Type B pancreatic cell (in vitro differentiated cells): ENCODE data around the gene UNC45A. TPM values are rescaled to one million over a fixed set of nuclear protein-coding genes. Genes with fewer than 3 reads are reported as not detected.

Source experiments
- DNase-seq: peaks from one replicate; pipeline ENCODE4 v3.0.0; 2021; ENCODE audit warnings: mixed read lengths; ENCODE audit not compliant: unreplicated experiment; ENCODE audit errors: extremely low spot score
- H3K27ac Mint-ChIP-seq: 2 replicates; pipeline ENCODE4 v1.8.0; 2021; ENCODE audit warnings: mild to moderate bottlenecking, mixed read lengths
- H3K27me3 Mint-ChIP-seq: 2 replicates; pipeline ENCODE4 v1.8.0; 2021; ENCODE audit warnings: mixed read lengths
- H3K36me3 Mint-ChIP-seq: 2 replicates; pipeline ENCODE4 v1.8.0; 2021; ENCODE audit warnings: mixed read lengths
- H3K4me1 Mint-ChIP-seq: one replicate; pipeline ENCODE4 v1.8.0; 2021; ENCODE audit warnings: mixed read lengths; ENCODE audit not compliant: unreplicated experiment
- H3K4me3 Mint-ChIP-seq: 2 replicates; pipeline ENCODE4 v1.8.0; 2021; ENCODE audit warnings: mild to moderate bottlenecking, mixed read lengths
- H3K9me3 Mint-ChIP-seq: 2 replicates; pipeline ENCODE4 v1.8.0; 2021; ENCODE audit warnings: mixed read lengths
- total RNA-seq: library from RNA; stranded (reverse); gene quantifications from 2 replicates; pipeline ENCODE4 v1.2.1, GENCODE V29; 2021; ENCODE audit warnings: low replicate concordance
- TF ChIP-seq, protein P1 (sequence below): fragments of 200-600 bp; sonication (generic); conservative IDR thresholded peaks from 2 replicates; pipeline ENCODE4 v1.5.0; 2021; ENCODE audit warnings: antibody characterized with exemption, mild to moderate bottlenecking

UNC45A gene
- total RNA-seq, 1 donor from 2014 or later = 78.9 TPM

DNA sequence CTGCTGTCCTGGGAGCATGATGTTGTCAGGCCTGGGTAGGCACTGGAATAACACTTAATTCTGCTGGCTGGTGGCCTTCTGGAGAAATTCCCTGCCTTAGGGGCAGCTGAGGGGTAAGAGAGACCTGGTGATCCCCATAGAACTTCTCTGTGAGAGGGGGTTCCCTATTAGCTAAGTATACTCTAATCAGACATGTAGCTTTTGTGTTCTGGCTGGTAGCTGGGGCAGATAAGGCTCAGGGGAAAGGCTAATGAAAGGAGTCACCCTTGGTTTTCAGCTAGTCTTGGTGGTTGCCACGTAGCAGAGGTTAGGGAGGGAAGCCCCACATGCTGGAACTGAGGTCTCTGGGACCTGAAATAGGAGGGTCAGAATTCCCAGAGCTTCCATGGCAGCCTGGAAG lies 1.8 kb upstream of the UNC45A start:
- Mint-ChIP-seq H3K4me1 (peaks cover 31% of the 10 kb centered on the region), H3K27ac (no peak overlapping the region), H3K4me3 (peak overlapping the region; percentile 97), H3K36me3 (peaks cover 4% of the 10 kb centered on the region), H3K27me3 (no peaks in the 10 kb centered on the region), H3K9me3 (no peaks in the 10 kb centered on the region)
- TF ChIP-seq, protein P1, sequence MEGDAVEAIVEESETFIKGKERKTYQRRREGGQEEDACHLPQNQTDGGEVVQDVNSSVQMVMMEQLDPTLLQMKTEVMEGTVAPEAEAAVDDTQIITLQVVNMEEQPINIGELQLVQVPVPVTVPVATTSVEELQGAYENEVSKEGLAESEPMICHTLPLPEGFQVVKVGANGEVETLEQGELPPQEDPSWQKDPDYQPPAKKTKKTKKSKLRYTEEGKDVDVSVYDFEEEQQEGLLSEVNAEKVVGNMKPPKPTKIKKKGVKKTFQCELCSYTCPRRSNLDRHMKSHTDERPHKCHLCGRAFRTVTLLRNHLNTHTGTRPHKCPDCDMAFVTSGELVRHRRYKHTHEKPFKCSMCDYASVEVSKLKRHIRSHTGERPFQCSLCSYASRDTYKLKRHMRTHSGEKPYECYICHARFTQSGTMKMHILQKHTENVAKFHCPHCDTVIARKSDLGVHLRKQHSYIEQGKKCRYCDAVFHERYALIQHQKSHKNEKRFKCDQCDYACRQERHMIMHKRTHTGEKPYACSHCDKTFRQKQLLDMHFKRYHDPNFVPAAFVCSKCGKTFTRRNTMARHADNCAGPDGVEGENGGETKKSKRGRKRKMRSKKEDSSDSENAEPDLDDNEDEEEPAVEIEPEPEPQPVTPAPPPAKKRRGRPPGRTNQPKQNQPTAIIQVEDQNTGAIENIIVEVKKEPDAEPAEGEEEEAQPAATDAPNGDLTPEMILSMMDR = no peak
- DNase-seq = no peak

DNA sequence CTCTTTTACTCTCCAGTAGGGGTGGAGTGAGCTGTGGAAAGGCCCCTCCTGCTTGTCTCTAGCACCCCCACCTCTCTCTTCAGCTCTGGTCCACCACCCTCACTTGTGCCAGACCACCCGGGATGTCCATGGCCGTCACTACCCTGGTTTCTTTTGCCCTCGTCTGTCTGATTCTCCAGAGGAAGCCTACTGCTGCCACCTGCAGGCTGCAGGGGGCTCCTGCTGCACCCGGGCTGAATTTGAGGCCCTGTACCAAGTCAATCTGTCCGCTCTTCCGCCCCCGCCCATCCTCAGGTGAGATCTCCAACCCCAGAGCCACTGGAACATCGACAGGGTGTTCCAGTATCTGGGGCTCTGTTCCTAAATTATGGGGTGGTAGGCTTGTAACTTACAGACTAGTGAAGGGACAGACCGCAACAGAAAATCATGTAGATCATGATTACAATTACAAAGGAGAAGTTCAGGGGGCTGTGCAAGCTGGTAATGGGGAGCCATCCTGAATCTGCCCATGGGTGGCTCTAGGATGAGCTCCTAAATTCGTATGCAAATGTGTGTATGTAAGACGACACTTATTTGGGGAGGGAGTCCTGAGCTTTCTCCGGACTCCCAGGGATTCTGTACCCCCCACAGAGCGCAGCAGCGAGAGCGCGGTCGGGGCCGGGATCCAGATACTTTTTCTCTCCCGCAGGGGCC lies 683 bp upstream of the UNC45A start:
- TF ChIP-seq, protein P1 = peak; percentile 90
- no peaks in the 10 kb centered on the region for H3K27me3 Mint-ChIP-seq
- peak overlapping the region; percentile 93 for H3K4me3 Mint-ChIP-seq
- H3K4me1 Mint-ChIP-seq = peaks cover 31% of the 10 kb centered on the region
- DNase-seq = no peak
- no peaks in the 10 kb centered on the region for H3K9me3 Mint-ChIP-seq
- peaks cover 4% of the 10 kb centered on the region for H3K36me3 Mint-ChIP-seq
- H3K27ac Mint-ChIP-seq = peak overlapping the region; percentile 94

DNA sequence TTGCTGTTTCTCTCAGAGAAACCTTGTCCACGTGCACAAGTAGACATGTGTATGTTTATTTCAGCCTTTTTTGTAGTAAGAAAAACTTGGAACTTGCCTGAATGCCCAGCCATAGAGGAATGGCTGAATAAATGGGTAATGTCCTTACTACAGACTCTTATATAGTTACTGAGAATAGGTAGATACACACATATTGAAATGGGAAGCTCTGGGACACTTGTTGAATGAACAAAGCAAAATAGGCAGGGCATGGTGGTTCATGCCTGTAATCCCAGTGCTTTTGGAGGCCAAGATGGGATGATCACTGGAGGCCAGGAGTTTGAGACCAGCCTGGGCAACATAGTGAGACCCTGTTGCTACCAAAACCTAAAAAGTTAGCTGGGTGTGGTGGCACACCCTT lies 1.7 kb downstream of the UNC45A start:
- peaks cover 24% of the 10 kb centered on the region for H3K4me1 Mint-ChIP-seq
- no peak for DNase-seq
- H3K9me3 Mint-ChIP-seq = no peaks in the 10 kb centered on the region
- H3K27me3 Mint-ChIP-seq = no peaks in the 10 kb centered on the region
- H3K27ac Mint-ChIP-seq = no peak overlapping the region
- peaks cover 4% of the 10 kb centered on the region for H3K36me3 Mint-ChIP-seq
- TF ChIP-seq, protein P1 = no peak
- H3K4me3 Mint-ChIP-seq = peak overlapping the region; percentile 93

DNA sequence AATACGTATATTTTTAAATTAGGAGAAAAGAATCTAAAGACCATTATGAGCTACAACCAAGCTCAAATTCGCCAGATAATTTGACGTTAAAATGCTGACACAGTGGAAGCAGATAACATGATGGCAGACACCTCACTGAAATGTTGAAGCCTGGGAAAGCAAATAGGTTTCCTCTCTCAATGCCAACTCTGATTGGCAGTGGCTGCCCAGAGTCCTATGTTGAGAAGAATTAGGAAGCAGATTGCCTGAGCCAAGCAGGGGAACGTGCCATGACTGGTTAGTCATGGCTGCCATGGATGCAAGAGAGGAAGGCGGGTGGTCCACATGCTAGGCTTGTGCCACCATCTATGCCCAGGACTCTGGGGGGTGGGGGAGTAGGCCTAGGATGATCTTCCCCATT lies 3.2 kb downstream of the UNC45A start:
- Mint-ChIP-seq H3K27ac (no peak overlapping the region), H3K36me3 (peaks cover 4% of the 10 kb centered on the region), H3K4me3 (no peak overlapping the region), H3K4me1 (peaks cover 19% of the 10 kb centered on the region), H3K9me3 (no peaks in the 10 kb centered on the region), H3K27me3 (no peaks in the 10 kb centered on the region)
- TF ChIP-seq, protein P1 = no peak
- no peak for DNase-seq

DNA sequence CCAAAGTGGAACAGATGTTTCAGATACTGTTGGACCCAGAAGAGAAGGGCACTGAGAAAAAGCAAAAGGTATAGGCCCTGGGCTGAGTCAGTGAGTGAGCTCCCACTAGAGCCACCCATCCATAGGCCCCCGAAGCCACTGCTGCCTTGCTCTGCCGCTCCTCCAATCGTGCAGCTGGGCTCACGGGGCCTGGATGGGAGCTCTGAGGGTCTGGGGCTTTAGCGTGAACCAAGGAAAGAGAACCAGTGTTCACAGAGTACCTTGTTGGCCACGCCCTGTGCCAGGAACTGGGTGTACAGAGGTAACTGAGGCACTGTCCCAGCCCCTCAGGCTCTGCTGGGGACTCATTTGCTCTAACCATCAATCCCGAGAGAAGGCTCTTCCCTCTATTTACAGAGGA lies 4.7 kb downstream of the UNC45A start:
- TF ChIP-seq, protein P1 = no peak
- no peak overlapping the region for H3K27ac Mint-ChIP-seq
- H3K4me1 Mint-ChIP-seq = peaks cover 13% of the 10 kb centered on the region
- peaks cover 4% of the 10 kb centered on the region for H3K36me3 Mint-ChIP-seq
- H3K27me3 Mint-ChIP-seq = no peaks in the 10 kb centered on the region
- H3K4me3 Mint-ChIP-seq = no peak overlapping the region
- DNase-seq = no peak
- no peaks in the 10 kb centered on the region for H3K9me3 Mint-ChIP-seq
